Measurements from ENCODE around the gene TAT. TPM values are rescaled to one million over a fixed set of nuclear protein-coding genes. Genes with fewer than 3 reads are reported as not detected.
A peak's percentile ranks its signal among the peaks of the same experiment; 100 is the strongest.
"Not testable (repeated sequence)": the region's sequence is repeated elsewhere in the genome, so short reads cannot be mapped to it uniquely, and the experiment has no call there.

The TAT gene
- total RNA-seq, 6 experiments from 2014 or later = not detected

DNA sequence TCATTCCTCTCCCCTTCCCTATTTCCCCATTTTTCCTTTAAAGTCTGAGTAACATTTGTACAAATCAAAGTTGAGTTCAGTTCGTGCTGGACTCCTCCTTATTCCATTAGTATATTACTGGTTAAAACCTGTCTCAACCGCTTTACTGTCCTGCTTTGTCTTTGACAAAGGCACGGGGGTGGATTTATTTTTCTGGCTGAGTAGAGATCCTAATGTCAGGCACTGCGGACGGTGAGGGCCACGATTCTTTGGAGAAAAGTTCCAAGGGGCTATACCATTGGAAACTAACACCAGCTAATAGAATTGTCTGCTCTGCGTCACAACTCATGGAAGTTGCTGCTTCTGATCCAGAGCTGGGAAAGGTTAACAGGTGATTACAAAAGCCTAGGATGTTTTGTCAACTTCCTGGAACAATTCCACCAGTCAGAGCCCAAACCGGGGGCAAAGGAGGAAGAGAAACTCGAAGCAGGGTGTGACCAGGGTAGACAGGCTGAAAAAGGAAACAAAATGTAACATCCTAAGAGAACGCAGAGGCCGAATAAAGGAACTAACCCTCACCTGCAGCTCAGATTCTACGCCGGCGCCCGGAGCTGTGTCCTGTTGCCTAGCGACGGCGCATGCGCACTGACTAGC, 12.4 kb downstream of the TAT start:
- TF ChIP-seq, protein P1, sequence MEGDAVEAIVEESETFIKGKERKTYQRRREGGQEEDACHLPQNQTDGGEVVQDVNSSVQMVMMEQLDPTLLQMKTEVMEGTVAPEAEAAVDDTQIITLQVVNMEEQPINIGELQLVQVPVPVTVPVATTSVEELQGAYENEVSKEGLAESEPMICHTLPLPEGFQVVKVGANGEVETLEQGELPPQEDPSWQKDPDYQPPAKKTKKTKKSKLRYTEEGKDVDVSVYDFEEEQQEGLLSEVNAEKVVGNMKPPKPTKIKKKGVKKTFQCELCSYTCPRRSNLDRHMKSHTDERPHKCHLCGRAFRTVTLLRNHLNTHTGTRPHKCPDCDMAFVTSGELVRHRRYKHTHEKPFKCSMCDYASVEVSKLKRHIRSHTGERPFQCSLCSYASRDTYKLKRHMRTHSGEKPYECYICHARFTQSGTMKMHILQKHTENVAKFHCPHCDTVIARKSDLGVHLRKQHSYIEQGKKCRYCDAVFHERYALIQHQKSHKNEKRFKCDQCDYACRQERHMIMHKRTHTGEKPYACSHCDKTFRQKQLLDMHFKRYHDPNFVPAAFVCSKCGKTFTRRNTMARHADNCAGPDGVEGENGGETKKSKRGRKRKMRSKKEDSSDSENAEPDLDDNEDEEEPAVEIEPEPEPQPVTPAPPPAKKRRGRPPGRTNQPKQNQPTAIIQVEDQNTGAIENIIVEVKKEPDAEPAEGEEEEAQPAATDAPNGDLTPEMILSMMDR (IDR thresholded peaks at IDR 0.05) = no peak
- peaks cover 15% of the 10 kb centered on the region for H3K27me3 Mint-ChIP-seq (ENCODE audit: insufficient read depth)
- H3K4me3 Mint-ChIP-seq = peak overlapping the region; percentile 86
- no peak for DNase-seq
- H3K9me3 Mint-ChIP-seq = peaks cover 16% of the 10 kb centered on the region
- peaks cover 18% of the 10 kb centered on the region for H3K4me1 Mint-ChIP-seq (ENCODE audit: low read depth)
- peaks cover 4% of the 10 kb centered on the region; the same call in 1 of the 2 replicates for H3K36me3 Mint-ChIP-seq (ENCODE audit: low read depth)
- H3K27ac Mint-ChIP-seq = peak overlapping the region; percentile 90

DNA sequence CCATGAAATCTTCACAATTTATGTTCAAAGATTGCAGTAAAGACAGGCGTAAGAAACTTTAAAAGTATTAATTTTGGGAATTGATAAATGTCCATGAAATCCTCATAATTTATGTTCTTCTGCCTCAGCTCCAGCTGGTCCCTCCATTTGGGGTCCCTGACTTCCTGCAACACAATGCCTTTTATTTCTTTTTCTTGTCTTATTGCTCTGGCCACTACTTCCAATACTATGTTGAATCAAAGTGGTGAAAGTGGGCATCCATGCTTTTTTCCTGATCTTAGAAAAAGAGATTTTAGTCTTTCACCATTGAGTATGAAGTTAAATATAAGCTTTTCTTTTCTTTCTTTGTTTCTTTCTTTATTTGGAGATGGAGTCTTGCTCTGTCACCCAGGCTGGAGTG, 14.3 kb downstream of the TAT start:
- DNase-seq = no peak
- Mint-ChIP-seq H3K4me1 (ENCODE audit: low read depth) (peaks cover 18% of the 10 kb centered on the region), H3K27ac (no peak overlapping the region), H3K27me3 (ENCODE audit: insufficient read depth) (peaks cover 11% of the 10 kb centered on the region), H3K36me3 (ENCODE audit: low read depth) (peaks cover 4% of the 10 kb centered on the region; the same call in 1 of the 2 replicates), H3K9me3 (peaks cover 16% of the 10 kb centered on the region), H3K4me3 (no peak overlapping the region)
- TF ChIP-seq, protein P1 (IDR thresholded peaks at IDR 0.05) = no peak

DNA sequence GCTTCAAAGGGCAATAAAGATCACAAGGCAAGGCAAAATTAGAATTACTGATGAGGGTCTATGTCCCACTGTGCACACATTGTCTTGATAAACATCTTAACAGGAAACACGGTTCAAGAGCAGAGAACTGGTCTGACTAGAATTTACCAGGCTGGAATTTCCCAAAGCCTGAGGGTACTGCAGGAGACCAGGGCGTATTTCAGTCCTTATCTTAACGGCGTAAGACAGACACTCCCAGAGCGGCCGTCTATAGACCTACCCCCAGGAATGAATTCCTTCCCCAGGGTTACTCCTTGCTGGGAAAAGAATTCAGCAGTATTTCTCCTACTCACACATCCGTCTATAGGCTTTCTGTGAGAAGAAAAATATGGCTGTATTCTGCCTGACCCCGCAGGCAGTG, 15.0 kb downstream of the TAT start:
- not testable (repeated sequence) for H3K27ac Mint-ChIP-seq; DNase-seq; H3K36me3 Mint-ChIP-seq (ENCODE audit: low read depth); H3K4me3 Mint-ChIP-seq; H3K27me3 Mint-ChIP-seq (ENCODE audit: insufficient read depth)
- H3K4me1 Mint-ChIP-seq (ENCODE audit: low read depth) = peaks cover 18% of the 10 kb centered on the region
- peaks cover 16% of the 10 kb centered on the region for H3K9me3 Mint-ChIP-seq

DNA sequence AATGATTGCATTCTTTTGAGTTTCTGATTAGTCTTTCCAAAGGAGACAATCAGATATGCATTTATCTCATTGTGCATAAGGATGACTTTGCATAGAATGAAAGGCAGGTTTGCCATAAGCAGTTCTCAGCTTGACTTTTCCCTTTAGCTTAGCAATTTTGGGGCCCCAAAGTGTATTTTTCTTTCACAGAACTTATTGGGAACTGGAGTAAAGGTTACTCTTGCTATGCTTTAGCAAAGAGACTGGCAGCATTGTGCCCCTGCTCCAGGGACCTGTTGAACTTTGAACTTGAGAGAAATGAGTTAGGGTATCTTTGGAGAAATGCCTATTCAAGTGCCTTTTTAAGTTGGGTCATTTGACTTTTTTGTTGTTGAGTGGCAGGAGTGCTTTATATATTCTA, 17.0 kb downstream of the TAT start:
- Mint-ChIP-seq H3K27me3 (ENCODE audit: insufficient read depth) (peaks cover 10% of the 10 kb centered on the region), H3K9me3 (peaks cover 16% of the 10 kb centered on the region), H3K4me1 (ENCODE audit: low read depth) (peaks cover 7% of the 10 kb centered on the region; the same call in 1 of the 2 replicates), H3K4me3 (no peak overlapping the region), H3K36me3 (ENCODE audit: low read depth) (peaks cover 4% of the 10 kb centered on the region; the same call in 1 of the 2 replicates), H3K27ac (no peak overlapping the region)
- TF ChIP-seq, protein P1 (IDR thresholded peaks at IDR 0.05) = no peak
- DNase-seq = no peak

DNA sequence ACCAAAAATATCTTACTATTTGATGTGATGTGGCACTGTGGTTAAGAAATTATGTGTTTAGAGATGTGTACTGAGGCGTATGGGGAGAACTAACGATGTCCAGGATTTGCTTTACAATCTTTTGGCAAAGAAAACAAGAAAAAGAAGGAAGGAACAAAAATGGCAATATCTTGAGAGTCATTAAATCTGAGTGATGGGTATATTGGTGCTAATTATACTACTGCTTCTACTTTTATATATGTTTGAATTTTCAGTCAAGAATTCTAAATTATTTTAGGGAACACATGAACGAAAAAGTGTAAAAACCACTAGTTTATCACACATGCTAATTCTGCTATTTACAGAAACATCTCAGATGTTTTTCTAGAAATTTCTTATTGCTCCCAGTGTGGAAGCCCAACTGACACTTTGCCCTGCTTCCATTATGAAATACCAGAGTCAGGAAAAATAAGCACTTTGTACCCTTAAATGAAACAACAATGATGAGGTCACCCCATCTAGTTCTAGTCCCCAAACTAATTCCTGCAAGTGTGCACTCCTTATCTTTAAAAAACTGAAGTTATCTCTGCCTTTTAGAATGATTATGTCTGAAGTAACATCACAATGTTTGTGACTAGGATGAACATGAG, 18.8 kb downstream of the TAT start:
- H3K9me3 Mint-ChIP-seq = peaks cover 16% of the 10 kb centered on the region

DNA sequence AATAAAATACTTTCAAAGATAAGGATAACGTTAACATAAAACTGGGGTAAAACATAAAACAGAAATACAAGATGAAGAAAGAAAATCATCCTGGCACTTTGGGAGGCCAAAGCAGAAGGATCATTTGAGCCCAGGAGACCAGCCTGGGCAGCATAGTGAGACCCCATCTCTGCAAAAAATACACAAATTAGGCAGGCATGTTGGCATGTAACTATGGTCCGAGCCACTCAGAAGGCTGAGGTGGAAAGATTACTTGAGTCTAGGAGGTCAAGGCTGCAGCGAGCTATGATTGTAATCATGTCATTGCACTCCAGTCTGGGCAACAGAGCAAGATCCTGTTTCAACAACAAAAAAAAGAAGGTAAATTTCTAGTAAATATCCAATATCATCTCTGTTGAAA, 19.6 kb downstream of the TAT start:
- Mint-ChIP-seq H3K36me3 (ENCODE audit: low read depth) (peaks cover 4% of the 10 kb centered on the region; the same call in 1 of the 2 replicates), H3K4me1 (ENCODE audit: low read depth) (no peaks in the 10 kb centered on the region), H3K27ac (no peak overlapping the region), H3K4me3 (no peak overlapping the region), H3K9me3 (peaks cover 9% of the 10 kb centered on the region), H3K27me3 (ENCODE audit: insufficient read depth) (peaks cover 26% of the 10 kb centered on the region)
- no peak for DNase-seq
- TF ChIP-seq, protein P1 (IDR thresholded peaks at IDR 0.05) = no peak

More for the DNA sequence above, 18.8 kb downstream of the TAT start:
- no peak overlapping the region for H3K4me3 Mint-ChIP-seq
- H3K27ac Mint-ChIP-seq = no peak overlapping the region
- no peak for DNase-seq
- H3K27me3 Mint-ChIP-seq (ENCODE audit: insufficient read depth) = peaks cover 18% of the 10 kb centered on the region
- TF ChIP-seq, protein P1 (IDR thresholded peaks at IDR 0.05) = no peak
- H3K36me3 Mint-ChIP-seq (ENCODE audit: low read depth) = peaks cover 4% of the 10 kb centered on the region; the same call in 1 of the 2 replicates
- H3K4me1 Mint-ChIP-seq (ENCODE audit: low read depth) = no peaks in the 10 kb centered on the region

Data from HFFc6 (cell line).